Neural cell (in vitro differentiated cells): ENCODE data around the gene MLLT10.

ENCODE experiments used
- CTCF ChIP-seq: fragments of 450-650 bp; IDR thresholded peaks from 2 replicates; pipeline ENCODE4 v1.5.1; 2014; ENCODE audit warnings: antibody characterized with exemption, mild to moderate bottlenecking, moderate library complexity; ENCODE audit not compliant: poor library complexity, severe bottlenecking
- EP300 ChIP-seq: fragments of 450-650 bp; conservative IDR thresholded peaks from 2 replicates; pipeline ENCODE4 v1.6.1; 2014; ENCODE audit warnings: antibody characterized with exemption, mild to moderate bottlenecking, moderate library complexity; ENCODE audit not compliant: poor library complexity, severe bottlenecking
- MXI1 ChIP-seq: fragments of 450-650 bp; conservative IDR thresholded peaks from 2 replicates; pipeline ENCODE4 v1.6.1; 2014; ENCODE audit warnings: antibody characterized with exemption, mild to moderate bottlenecking; ENCODE audit not compliant: poor library complexity, severe bottlenecking
- POLR2AphosphoS5 ChIP-seq: IDR thresholded peaks from 2 replicates; pipeline ENCODE4 v1.6.1; 2012
- RAD21 ChIP-seq: fragments of 450-650 bp; conservative IDR thresholded peaks from 2 replicates; pipeline ENCODE4 v1.6.1; 2014; ENCODE audit warnings: antibody characterized with exemption, mild to moderate bottlenecking, moderate library complexity
- REST ChIP-seq: IDR thresholded peaks from 2 replicates; pipeline ENCODE4 v1.6.1; 2012; ENCODE audit warnings: borderline replicate concordance
- SMC3 ChIP-seq: fragments of 450-650 bp; conservative IDR thresholded peaks from 2 replicates; pipeline ENCODE4 v1.6.1; 2014; ENCODE audit warnings: antibody characterized with exemption, mild to moderate bottlenecking, moderate library complexity; ENCODE audit not compliant: poor library complexity

- TF ChIP-seq CTCF (peak; percentile 33), RAD21 (no peak), EP300 (no peak), MXI1 (no peak), REST (no peak), POLR2AphosphoS5 (no peak), SMC3 (no peak)
These were observed 141.2 kb downstream of the MLLT10 start for GRCh38 chr10:21675157-21675796.
